GM13977 (cell line): ENCODE measurements around the gene ATN1.
"Not testable (repeated sequence)": the region's sequence is repeated elsewhere in the genome, so short reads cannot be mapped to it uniquely, and the experiment has no call there.

Experiments used
- DNase-seq: peaks from one replicate; pipeline ENCODE4 v3.0.0; 2012; ENCODE audit warnings: low spot score
- in situ Hi-C: fragments of 300-500 bp; cut with MboI; formaldehyde crosslinking; loops from one replicate; pipeline ENCODE4 v1.12.0; 2022; ENCODE audit warnings: low sequenced_read_pairs, low pct_unique_long_range_greater_than_20kb, mixed read lengths, inconsistent platforms; ENCODE audit not compliant: unreplicated experiment
- TF ChIP-seq, protein P1 (sequence below): IDR thresholded peaks from 2 replicates; pipeline ENCODE4 v1.5.1; 2012; ENCODE audit warnings: mild to moderate bottlenecking, control low read depth; ENCODE audit not compliant: insufficient read depth; ENCODE audit errors: extremely low read depth, missing control alignments

ATN1 gene

DNA sequence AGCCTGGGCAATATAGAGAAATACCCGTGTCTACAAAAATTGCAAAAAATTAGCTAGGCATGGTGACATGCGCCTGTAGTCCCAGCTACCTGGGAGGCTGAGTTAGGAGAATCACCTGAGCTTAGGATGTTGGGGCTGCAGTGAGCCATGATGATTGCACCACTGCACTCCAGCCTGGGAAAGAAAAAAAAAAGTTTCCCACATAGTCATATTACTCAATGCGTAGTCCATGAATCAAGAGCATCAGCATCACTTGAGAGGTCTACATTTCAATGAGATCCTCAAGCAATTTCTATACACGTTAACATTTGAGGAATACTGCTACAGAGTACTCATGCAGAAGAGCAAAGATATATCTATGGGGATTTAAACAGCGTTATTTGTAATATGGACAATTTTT, 28.3 kb upstream of the ATN1 start:
- TF ChIP-seq, protein P1, sequence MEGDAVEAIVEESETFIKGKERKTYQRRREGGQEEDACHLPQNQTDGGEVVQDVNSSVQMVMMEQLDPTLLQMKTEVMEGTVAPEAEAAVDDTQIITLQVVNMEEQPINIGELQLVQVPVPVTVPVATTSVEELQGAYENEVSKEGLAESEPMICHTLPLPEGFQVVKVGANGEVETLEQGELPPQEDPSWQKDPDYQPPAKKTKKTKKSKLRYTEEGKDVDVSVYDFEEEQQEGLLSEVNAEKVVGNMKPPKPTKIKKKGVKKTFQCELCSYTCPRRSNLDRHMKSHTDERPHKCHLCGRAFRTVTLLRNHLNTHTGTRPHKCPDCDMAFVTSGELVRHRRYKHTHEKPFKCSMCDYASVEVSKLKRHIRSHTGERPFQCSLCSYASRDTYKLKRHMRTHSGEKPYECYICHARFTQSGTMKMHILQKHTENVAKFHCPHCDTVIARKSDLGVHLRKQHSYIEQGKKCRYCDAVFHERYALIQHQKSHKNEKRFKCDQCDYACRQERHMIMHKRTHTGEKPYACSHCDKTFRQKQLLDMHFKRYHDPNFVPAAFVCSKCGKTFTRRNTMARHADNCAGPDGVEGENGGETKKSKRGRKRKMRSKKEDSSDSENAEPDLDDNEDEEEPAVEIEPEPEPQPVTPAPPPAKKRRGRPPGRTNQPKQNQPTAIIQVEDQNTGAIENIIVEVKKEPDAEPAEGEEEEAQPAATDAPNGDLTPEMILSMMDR = no peak
- in situ Hi-C loops = no loop called here
- no peak for DNase-seq

DNA sequence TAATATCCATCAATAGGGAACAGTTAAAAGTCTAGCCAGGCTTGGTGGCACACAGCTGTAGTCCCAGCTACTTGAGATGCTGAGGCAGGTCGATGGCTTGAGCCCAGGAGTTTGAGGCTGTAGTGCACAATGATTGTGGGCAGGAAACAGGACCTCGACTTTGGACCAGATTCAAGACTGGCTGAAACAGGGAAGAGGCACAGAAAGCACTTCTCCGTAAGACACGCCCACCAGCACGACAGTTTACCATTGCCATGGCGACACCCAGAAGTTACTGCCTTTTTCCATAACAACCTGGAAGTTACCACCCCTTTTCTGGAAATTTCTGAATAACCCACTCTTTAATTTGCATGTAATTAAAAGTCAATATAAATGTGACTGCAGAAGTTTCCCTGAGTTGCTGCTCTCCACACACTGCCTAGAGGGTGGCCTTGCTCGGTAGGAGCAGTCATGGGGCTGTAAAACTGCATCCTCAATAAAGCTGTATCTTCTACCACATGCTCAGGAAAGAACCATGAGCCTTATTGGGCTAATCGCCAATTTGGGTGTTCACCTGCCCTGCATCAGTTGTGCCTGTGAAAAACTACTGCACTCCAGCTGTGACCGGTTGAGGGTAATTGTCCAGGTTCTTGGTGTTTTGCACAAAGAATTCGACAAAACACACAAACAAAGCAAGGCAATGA, 27.8 kb upstream of the ATN1 start:
- DNase-seq = no peak
- in situ Hi-C loops = no loop called here

DNA sequence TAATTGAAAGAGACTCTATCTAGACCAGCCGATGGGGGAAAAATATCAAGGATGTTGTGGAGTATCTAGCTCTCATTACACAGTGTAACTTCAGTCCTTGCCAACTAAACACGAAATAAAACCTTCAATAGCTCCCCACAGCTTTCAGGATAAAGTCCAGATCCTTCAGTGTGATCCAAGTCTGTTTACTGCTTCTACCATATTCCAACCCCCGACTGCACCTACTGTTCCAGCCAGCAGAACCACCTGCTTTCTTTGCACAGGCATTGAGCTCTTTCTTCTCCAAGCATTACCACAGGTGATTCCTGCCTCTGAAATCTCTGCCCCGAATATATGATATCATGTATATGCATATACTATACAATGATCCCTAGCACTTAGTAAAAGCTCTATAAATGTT, 25.3 kb upstream of the ATN1 start:
- no peak for DNase-seq
- in situ Hi-C loops = no loop called here
- TF ChIP-seq, protein P1 = no peak

More for the DNA sequence above, 27.8 kb upstream of the ATN1 start:
- TF ChIP-seq, protein P1 = no peak

DNA sequence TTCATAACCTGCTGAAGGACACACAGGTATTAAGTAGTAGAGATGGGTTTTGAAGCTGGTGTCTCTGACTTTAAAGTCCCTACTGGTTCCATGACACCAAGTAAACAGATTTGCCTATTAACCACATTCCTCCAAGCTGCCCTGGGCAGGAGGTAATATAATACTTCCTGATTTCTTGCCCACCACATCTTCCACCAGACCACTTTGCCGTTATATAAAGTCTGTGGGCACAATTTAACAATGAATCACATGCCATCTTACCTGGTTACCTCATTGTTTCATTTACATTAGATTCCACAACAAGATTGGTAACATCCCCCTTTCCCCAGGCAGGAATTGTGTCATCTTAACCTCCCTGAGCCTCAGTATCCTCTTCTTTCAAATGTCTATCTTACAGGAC, 24.0 kb upstream of the ATN1 start:
- in situ Hi-C loops = no loop called here

DNA sequence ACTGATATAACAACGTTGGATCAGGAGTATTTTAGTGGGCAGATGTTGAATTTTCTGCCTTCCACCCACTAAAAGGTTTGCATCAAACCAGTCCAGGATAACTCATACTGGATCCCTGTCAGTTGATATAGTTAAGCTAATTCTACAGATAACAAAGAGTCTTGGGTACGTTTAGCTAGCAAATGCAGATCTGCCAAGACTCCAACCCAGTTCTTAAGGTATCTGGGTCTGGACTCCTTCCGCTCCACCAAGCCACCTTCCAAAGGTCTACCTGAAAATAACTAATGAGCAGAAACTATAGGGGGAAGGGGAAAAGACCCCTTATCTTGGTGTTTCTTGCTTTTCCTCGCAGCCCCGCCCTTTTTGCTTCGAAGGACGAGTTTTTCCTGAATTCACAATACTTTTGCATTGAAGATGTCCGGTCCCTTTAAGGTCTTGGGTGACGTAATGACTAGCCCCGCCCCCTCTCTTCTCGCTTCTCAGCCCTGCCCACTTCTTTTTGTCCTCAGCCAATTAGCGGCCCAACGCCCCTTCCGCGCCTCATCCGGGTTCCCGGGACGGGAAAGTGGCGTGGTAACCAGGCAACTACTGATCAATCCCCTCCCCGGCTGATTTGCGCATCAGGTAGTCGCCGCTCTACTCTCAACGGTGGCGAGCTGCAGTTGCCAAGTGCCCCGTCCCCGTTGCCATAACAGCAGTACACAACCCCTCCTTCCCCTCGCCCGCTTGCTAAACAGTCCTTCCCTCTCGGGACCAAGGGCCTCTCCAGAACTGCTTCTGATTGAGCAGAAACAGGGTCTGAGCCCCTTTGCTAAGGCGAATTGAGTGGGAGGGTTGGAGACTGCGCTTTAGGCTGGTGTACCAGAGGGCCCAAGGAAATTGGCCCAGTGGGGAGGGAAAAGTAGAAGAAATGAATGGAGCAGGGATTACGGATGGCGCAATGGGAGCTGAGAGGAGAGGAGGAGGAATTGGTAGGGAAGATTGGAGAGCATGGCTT, 23.2 kb upstream of the ATN1 start, which contains the start of gene LRRC23:
Gene LRRC23, plus strand, starts transcription at position 543 of the 997 bp plus-strand sequence. CDS start 812 bp downstream, outside the sequence.
- in situ Hi-C loops = no loop called here
- peak; percentile 94 for DNase-seq
- TF ChIP-seq, protein P1 = no peak

More for the DNA sequence above, 24.0 kb upstream of the ATN1 start:
- TF ChIP-seq, protein P1 = no peak
- no peak for DNase-seq

DNA sequence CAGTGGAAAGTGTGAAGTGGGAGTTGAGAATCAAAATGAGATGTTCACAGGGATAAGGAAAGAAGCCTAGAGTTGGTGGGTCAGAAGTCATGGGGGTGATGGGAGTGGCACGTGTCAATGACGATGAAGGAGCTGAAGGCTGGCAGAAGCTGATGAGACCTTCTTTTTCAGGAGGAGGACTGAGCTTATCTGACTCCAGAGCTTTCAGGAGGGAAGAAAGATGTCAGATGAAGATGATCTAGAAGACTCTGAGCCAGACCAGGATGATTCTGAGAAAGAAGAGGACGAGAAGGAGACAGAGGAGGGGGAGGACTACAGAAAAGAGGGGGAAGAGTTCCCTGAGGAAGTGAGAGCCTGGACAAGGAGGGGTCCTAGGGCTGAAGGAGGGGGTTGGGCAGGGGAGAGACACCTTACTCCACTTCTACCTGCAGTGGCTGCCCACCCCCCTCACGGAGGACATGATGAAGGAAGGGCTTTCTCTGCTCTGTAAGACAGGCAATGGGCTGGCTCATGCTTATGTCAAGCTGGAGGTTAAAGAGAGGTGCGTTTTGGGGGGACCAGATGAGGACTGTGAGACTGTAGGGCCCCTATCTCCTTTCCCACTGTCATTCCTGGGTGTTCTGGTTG, 22.2 kb upstream of the ATN1 start:
- in situ Hi-C loops = no loop called here

DNA sequence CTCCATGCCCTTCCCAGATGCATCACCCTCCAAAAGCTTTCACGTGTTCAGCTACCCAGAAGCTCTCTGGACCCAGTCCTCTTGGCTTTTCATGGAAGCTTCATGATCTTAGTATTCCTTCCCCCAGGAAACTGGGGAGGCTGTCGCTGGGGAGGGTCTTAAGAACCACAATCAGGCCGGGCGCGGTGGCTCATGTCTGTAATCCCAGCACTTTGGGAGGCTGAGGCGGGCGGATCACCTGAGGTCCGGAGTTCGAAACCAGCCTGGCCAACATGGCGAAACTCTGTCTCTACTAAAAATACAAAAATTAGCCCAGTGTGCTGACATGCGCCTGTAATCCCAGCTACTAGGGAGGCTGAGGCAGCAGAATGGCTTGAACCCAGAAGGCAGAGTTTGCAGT, 19.6 kb upstream of the ATN1 start:
- DNase-seq, in situ Hi-C loops: not testable (repeated sequence)

More for the DNA sequence above, 22.2 kb upstream of the ATN1 start:
- no peak for DNase-seq
- TF ChIP-seq, protein P1 = no peak
